Ecto neural progenitor cell (in vitro differentiated cells): ENCODE results near the gene SMTN.
"Not testable (repeated sequence)": the region's sequence is repeated elsewhere in the genome, so short reads cannot be mapped to it uniquely, and the experiment has no call there.

ENCODE experiments used
- DNase-seq: peaks from one replicate; pipeline ENCODE4 v3.0.0-alpha.2; 2018; ENCODE audit warnings: low spot score

SMTN gene

DNA sequence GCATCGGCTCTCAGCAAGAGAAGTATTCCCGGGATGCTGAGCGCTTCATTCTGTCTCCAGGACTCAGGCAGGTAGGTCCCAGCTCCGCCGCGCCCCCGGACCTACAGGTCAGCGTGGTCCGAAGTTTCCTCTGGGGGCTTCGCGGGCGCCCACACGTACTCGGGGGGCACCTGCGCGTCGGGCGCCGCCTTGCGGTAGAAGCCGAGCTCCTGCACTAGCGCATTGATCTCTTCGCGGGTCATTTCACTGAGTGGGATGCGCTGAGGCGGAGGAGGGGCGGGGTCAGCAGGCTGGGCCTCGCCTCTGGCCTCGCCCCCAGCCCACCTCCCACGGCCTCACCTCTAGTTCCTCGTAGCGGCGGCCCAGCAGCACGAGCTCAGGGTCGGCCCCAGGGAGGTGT, 23.8 kb downstream of the SMTN start:
- peak; percentile 87 for DNase-seq

DNA sequence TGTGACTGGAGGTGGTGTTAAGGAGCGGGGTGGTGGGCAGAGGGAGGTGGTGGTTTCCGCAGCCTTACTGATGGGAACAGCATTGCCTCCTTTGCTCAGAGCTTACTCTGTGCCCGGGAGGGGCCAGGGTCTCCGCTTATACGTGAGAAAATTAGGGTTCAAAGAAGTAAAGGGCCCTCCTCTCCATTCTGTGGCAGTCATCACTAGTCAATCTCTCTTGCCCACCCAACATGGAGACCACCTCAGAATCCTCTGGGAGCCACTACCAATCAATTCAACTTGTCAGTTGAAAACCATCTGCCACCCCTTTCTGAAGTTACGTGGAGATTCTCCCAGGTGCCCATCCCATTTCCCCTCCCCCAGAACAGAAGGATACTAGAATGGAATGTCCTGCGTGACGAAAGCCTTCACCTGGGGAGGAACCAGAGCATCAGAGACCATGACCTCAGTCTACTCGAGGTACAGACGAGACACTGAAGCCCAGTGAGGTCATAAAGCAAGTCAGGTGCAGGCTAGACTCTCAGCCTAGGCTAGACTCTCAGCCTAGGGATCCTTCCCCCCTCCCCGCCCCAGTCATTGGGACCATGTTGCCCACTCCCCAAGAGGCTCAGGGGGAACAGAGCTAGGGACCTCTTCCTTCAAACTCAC, 24.3 kb downstream of the SMTN start:
- no peak for DNase-seq

DNA sequence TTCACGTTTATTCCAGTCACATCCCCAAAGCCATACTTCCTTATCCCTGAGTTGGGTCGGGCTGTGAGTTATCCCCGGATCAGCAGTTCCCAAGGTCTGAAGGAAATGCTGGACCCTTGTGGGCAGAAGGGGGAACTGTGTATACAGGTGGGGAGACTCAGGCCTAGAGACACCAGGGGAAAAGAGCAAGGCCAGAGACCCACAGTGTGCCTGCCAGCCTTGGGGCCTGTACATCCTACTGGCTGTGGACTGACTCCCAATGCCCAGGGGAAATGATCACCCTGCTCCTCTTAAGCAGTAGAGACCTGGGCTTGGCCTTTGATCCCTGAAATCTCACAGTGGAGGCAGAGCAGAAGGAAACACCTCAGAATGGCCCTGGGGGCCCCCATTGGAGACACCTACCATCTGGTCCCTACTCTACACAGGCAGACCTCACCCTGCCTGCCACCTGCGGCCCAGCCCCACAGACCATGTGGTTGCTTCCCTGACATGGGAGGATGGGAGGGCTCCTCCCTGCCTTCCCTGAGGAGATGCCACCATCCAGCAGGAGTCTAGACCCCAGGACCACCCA, 25.0 kb downstream of the SMTN start:
- no peak for DNase-seq

GRCh38 chr22:31106731-31107177, 25.6 kb downstream of the SMTN start:
- DNase-seq: no peak

- peak; percentile 95 for DNase-seq
Measured at GRCh38 chr22:31107178-31107893, 26.2 kb downstream of the SMTN start, which contains the start of gene SELENOM. Gene SELENOM, minus strand, starts transcription at chr22:31107568. Its CDS starts 63 bp downstream, at chr22:31107505.

- no peak for DNase-seq
Measured at GRCh38 chr22:31107894-31108218, 26.7 kb downstream of the SMTN start.

DNA sequence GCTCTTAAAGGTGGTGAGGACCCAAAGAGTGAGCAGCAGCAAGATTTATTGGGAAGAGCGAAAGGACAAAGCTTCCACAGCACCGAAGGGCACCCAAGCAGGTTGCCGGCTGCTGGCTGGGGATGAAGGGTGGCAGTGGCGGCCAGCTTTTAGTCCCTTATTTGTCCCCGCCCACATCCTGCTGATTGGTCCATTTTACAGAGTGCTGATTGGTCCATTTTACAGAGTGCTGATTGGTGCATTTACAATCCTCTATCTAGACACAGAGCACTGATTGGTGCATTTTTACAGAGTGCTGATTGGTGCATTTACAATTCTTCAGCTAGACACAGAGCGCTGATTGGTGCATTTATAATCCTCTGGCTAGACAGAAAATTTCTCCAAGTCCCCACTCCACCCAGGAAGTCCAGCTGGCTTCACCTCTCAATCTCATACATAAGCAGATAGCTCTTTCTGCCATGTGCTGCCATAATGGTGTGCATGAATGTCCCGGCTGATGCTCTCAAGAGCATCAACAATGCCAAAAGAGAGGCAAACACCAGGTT, 31.5 kb downstream of the SMTN start:
- not testable (repeated sequence) for DNase-seq

GRCh38 chr22:31118046-31118820, 37.1 kb downstream of the SMTN start:
- DNase-seq: no peak

- DNase-seq: no peak
Measured at GRCh38 chr22:31119026-31119717, 38.1 kb downstream of the SMTN start.

DNA sequence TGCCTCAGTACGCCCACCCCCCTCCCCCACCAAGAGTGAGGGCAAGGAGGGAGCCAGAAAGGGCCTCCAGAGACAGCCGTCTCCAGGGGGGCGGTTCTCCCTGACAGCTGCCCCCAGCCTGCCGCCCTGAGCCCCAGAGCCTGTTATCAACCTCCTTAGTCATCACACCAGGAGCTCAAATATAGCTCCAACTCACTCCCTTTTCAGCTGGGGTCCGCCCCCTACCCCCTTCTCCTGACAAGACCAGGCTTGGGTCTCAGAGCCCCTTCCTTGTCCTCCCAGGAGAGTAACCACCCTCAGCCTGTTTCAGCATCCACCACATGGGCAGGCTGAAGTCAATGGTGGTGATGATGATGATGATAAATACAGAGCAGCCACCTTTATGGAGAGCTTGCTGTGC, 39.1 kb downstream of the SMTN start:
- no peak for DNase-seq

- no peak for DNase-seq
Measured at GRCh38 chr22:31120642-31121041, 39.5 kb downstream of the SMTN start.

DNA sequence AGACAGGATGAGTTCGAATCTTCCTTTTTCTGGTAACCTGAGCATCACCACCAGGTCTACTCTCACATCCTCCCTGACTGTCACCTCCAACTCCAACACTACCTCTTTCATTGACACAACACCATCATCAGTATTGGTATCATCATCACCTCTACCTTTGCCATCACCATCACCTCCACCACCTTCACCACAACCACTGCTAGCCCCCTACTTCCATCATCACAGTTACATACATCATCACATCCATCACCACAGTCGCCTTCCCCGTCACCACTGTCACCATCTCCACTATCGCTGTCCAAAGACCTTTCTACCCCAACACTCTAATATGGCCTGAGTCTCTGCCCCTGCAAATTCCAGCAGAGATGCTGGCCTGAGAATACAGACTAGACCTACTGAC, 40.3 kb downstream of the SMTN start:
- no peak for DNase-seq

DNA sequence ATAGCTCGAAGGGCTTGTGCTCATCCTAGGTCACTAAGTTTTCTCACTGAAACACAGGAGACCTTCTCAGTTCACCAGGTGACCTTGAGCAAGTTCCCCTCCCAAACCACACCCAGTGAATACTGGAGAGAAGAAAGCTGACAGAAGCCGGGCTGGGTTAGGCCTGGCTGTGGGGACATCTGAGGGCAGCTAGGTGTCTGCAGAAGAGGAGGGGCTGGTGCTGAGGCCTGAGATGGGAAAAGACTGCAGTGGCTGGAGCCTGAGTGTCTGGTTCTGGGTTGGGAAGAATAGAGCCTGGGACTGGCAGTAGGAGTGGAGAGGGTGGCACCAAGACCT, 41.0 kb downstream of the SMTN start:
- no peak for DNase-seq

- DNase-seq: no peak
Measured at GRCh38 chr22:31122532-31123291, 41.6 kb downstream of the SMTN start, which contains the start of gene INPP5J. Gene INPP5J, plus strand, starts transcription at chr22:31122966. Its CDS starts 49 bp downstream, at chr22:31123015.

GRCh38 chr22:31123292-31123602, 42.1 kb downstream of the SMTN start:
- DNase-seq: no peak

DNA sequence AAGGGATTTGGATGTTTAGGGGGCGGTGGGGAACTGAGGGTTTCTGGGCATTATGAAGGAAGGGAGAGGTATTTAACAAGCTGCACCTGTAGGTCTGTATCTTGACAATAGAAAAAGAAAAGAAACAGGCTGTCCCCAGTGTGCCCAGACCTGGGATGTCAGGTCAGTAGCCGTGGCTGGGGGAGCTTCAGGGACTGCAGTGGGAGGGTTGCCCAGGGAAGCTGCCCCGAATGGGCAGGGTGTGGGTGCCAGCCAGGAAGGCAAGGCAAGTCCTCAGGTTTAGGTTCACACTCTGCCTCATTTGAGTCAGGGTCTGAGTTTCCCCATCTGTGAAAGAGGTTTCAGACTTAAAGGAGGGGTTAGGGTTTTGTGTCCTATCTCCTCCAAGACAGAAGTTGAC, 43.2 kb downstream of the SMTN start:
- no peak for DNase-seq

DNA sequence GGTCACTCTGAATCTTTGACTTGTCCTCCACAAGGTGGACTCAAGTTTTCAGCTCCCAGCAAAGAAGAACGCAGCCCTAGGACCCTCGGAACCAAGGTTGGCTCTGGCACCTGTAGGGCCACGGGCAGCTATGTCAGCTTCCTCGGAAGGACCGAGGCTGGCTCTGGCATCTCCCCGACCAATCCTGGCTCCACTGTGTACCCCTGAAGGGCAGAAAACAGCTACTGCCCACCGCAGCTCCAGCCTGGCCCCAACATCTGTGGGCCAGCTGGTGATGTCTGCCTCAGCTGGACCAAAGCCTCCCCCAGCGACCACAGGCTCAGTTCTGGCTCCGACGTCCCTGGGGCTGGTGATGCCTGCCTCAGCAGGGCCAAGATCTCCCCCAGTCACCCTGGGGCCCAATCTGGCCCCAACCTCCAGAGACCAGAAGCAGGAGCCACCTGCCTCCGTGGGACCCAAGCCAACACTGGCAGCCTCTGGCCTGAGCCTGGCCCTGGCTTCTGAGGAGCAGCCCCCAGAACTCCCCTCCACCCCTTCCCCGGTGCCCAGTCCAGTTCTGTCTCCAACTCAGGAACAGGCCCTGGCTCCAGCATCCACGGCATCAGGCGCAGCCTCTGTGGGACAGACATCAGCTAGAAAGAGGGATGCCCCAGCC, 43.8 kb downstream of the SMTN start:
- no peak for DNase-seq

DNA sequence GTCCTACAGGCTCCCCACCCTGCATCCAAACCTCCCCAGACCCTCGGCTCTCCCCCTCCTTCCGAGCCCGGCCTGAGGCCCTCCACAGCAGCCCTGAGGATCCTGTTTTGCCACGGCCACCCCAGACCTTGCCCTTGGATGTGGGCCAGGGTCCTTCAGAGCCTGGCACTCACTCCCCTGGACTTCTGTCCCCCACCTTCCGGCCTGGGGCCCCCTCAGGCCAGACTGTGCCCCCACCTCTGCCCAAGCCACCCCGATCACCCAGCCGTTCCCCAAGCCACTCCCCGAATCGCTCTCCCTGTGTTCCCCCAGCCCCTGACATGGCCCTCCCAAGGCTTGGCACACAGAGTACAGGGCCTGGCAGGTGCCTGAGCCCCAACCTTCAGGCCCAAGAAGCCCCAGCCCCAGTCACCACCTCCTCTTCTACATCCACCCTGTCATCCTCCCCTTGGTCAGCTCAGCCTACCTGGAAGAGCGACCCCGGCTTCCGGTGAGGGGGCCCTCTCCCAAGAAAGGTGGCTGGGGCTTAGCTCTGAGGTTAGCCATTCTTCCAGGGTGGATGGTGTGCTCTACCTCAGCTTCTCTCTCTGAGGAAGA, 44.5 kb downstream of the SMTN start:
- no peak for DNase-seq

- DNase-seq: no peak
Measured at GRCh38 chr22:31126128-31126868, 45.2 kb downstream of the SMTN start.

GRCh38 chr22:31126869-31127175, 45.7 kb downstream of the SMTN start:
- DNase-seq: no peak
